BE2C (cell line): ENCODE results near the gene LOXL3.

ENCODE experiments used
- DNase-seq: peaks from one replicate; pipeline ENCODE4 v3.0.0-alpha.2; 2020
- H3K27me3 ChIP-seq: fragments of 250-450 bp; sonication (Bioruptor Pico); 2 replicates; pipeline ENCODE4 v1.5.1; 2020; ENCODE audit warnings: mild to moderate bottlenecking
- H3K36me3 ChIP-seq: fragments of 250-450 bp; sonication (Bioruptor Pico); 2 replicates; pipeline ENCODE4 v1.5.1; 2020; ENCODE audit warnings: mild to moderate bottlenecking
- H3K4me1 ChIP-seq: fragments of 250-450 bp; sonication (Bioruptor Pico); 2 replicates; pipeline ENCODE4 v1.5.1; 2020
- H3K4me3 ChIP-seq: 2 replicates; pipeline ENCODE4 v1.5.1; 2011; ENCODE audit warnings: low read depth, low read length
- H3K9me3 ChIP-seq: fragments of 250-450 bp; sonication (Bioruptor Pico); 2 replicates; pipeline ENCODE4 v1.5.1; 2020
- CTCF ChIP-seq: IDR thresholded peaks from 2 replicates; pipeline ENCODE4 v1.5.1; 2012; ENCODE audit warnings: mild to moderate bottlenecking, low read depth, low read length

The LOXL3 gene

GRCh38 chr2:74560591-74560990 lies 6.8 kb upstream of the LOXL3 start:
- H3K4me3 ChIP-seq: no peak overlapping the region
- TF ChIP-seq CTCF: no peak
- H3K27me3 ChIP-seq: no peaks in the 10 kb centered on the region
- H3K36me3 ChIP-seq: no peaks in the 10 kb centered on the region
- no peaks in the 10 kb centered on the region for H3K9me3 ChIP-seq
- no peak for DNase-seq
- no peaks in the 10 kb centered on the region for H3K4me1 ChIP-seq

GRCh38 chr2:74559912-74560311 lies 6.2 kb upstream of the LOXL3 start:
- no peaks in the 10 kb centered on the region for H3K27me3 ChIP-seq
- no peak for DNase-seq
- H3K9me3 ChIP-seq: no peaks in the 10 kb centered on the region
- H3K36me3 ChIP-seq: no peaks in the 10 kb centered on the region
- no peak overlapping the region for H3K4me3 ChIP-seq
- no peaks in the 10 kb centered on the region for H3K4me1 ChIP-seq
- no peak for TF ChIP-seq CTCF

- Histone ChIP-seq H3K4me1 (no peaks in the 10 kb centered on the region), H3K36me3 (no peaks in the 10 kb centered on the region), H3K9me3 (no peaks in the 10 kb centered on the region), H3K27me3 (no peaks in the 10 kb centered on the region), H3K4me3 (no peak overlapping the region)
- no peak for DNase-seq
- no peak for TF ChIP-seq CTCF
Observed at GRCh38 chr2:74558284-74559230, 4.8 kb upstream of the LOXL3 start.

GRCh38 chr2:74556831-74557370 lies 3.2 kb upstream of the LOXL3 start:
- Histone ChIP-seq H3K9me3 (no peaks in the 10 kb centered on the region), H3K27me3 (no peaks in the 10 kb centered on the region), H3K4me1 (no peaks in the 10 kb centered on the region), H3K36me3 (no peaks in the 10 kb centered on the region), H3K4me3 (no peak overlapping the region)
- no peak for TF ChIP-seq CTCF
- DNase-seq: no peak

- no peak for DNase-seq
- no peaks in the 10 kb centered on the region for H3K4me1 ChIP-seq
- H3K27me3 ChIP-seq: no peaks in the 10 kb centered on the region
- no peak for TF ChIP-seq CTCF
- H3K4me3 ChIP-seq: no peak overlapping the region
- H3K36me3 ChIP-seq: no peaks in the 10 kb centered on the region; the same call in 1 of the 2 replicates
- H3K9me3 ChIP-seq: no peaks in the 10 kb centered on the region
Observed at GRCh38 chr2:74556159-74556558, 2.4 kb upstream of the LOXL3 start.

GRCh38 chr2:74555610-74556103 lies 1.9 kb upstream of the LOXL3 start:
- DNase-seq: no peak
- no peaks in the 10 kb centered on the region for H3K4me1 ChIP-seq
- no peak overlapping the region for H3K4me3 ChIP-seq
- H3K9me3 ChIP-seq: no peaks in the 10 kb centered on the region
- no peaks in the 10 kb centered on the region for H3K27me3 ChIP-seq
- no peaks in the 10 kb centered on the region; the same call in 1 of the 2 replicates for H3K36me3 ChIP-seq
- no peak for TF ChIP-seq CTCF
